Pancreas (tissue), 10 donors: Measurements from ENCODE around the gene ALS2. TPM values are rescaled to one million over a fixed set of nuclear protein-coding genes. Genes with fewer than 3 reads are reported as not detected.

ENCODE experiments used
- ATAC-seq, 4 donors: fragments of 200-7000 bp; cut with Tn5 transposase; one replicate each; pipeline versions ENCODE4 v1.8.0 to v1.9.1; 2020; ENCODE audit warnings: mild to moderate bottlenecking in 4 of 4, moderate library complexity in 4 of 4
- DNase-seq, 6 donors: peaks; one replicate each; pipeline ENCODE4 v3.0.0-alpha.2; 2020
- FAIRE-seq: peaks from 2 replicates; lab custom pipeline; 2012; peaks lifted over from hg19 to GRCh38; lab: Jason Lieb, UNC
- H3K27ac ChIP-seq, 4 donors: fragments of 200-600 bp; sonication (generic); 1 replicate in 3 of 4; 2 replicates in 1 of 4; pipeline versions ENCODE4 v1.5.0 to v1.8.0; 2020
- H3K27me3 ChIP-seq, 4 donors: fragments of 200-600 bp; one replicate each; pipeline ENCODE4 v1.8.0; 2021
- H3K36me3 ChIP-seq, 3 donors: fragments of 200-600 bp; sonication (generic) in 1 of 3; one replicate each; pipeline versions ENCODE4 v1.5.0 to v1.8.0; 2020 to 2021
- H3K4me1 ChIP-seq, 3 donors: fragments of 200-600 bp; one replicate each; pipeline ENCODE4 v1.8.0; 2021
- H3K4me3 ChIP-seq, 4 donors: fragments of 200-600 bp; sonication (generic) in 2 of 4; one replicate each; pipeline versions ENCODE4 v1.5.0 to v1.8.0; 2020 to 2021
- H3K9me3 ChIP-seq, 4 donors: fragments of 200-600 bp; one replicate each; pipeline ENCODE4 v1.8.0; 2021
- WGBS, 2 donors: extraction: QIAGEN DNeasy Blood & Tissue Kit; methylation state at CpG; one replicate each; pipeline ENCODE4 v1.1.7; 2013; 5-methylcytosine and 5-hydroxymethylcytosine counted together
- intact Hi-C, 3 donors: fragments of 100-400 bp; cut with DNase I; formaldehyde crosslinking; loops; one replicate each; pipeline versions ENCODE4 v1.11.1 to v1.14.2; 2022
- polyA plus RNA-seq, 2 donors: library from polyadenylated mRNA; stranded (reverse); fragments of 200-250 nt; gene quantifications; one replicate each; pipeline ENCODE4 v1.2.3, GENCODE V29; 2013
- total RNA-seq, 6 donors: library from RNA; stranded (reverse); fragmentation: NEBNext Ultra II Directional in 4 of 6; extraction: Animal tissue kit (Norgen Biotek cat#: 25700) in 4 of 6; gene quantifications; one replicate each; pipeline versions ENCODE4 v1.2.1 to v1.2.4, GENCODE V29; 2021 to 2023
- TF ChIP-seq, protein P1 (sequence below), 4 donors: fragments of 200-600 bp; sonication (generic) in 3 of 4; IDR thresholded peaks; one replicate each; pipeline versions ENCODE4 v1.5.0 to v1.8.0; 2021; ENCODE audit warnings: antibody characterized with exemption in 4 of 4
- donor health status: healthy with polysubstance abuse.
- donor health status: DM: no; HTN: no; CAD: no; lungs with moderate emphysema.
- donor health status: DM: no; HTN: no; CAD: no.
- donor health status: control.
- donor health status: control.
- donor health status: Bipolar disorder and iron deficiency.
- donor health status: DM: yes; HTN: yes; CAD: no.
- donor health status: DM: no; HTN: no; CAD: no.
- donor health status: DM: no; HTN: no; CAD: no.
- donor health status: DM: yes; HTN: yes; CAD: no.

The ALS2 gene
- total and polyA plus RNA-seq, 8 donors: 4.8 to 12.9 (median 6.9) TPM

DNA sequence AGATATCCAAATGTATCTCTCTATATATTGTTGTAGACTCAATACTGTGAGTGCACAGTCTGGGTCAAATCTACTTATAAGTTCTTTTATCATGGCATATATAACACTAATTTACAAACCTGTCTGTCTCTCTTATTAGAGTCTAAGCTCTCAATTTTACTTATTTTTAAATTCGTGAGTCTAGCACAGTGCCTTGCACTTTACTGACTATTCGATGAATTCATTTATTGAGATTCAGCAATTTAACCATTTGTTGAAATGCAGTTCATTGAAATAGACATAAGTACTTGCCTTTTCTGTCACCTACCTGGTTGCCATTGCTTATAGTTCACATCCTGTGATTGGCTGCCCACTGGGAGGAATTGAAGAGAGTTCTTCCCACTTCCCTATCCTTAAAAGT lies 10.3 kb upstream of the ALS2 start:
- Histone ChIP-seq H3K4me3 (no peak overlapping the region), H3K27me3 (no peaks in the 10 kb centered on the region), H3K36me3 (no peaks in the 10 kb centered on the region), H3K9me3 (no peaks in the 10 kb centered on the region), H3K27ac (no peak overlapping the region), H3K4me1 (no peaks in the 10 kb centered on the region)
- ATAC-seq (no peak), FAIRE-seq (no peak), DNase-seq (no peak)
- 57 to 64% methylated on average over 2 of the region's 2 CpGs for WGBS, 2 donors
- intact Hi-C loops: no loop called here
- TF ChIP-seq, protein P1, sequence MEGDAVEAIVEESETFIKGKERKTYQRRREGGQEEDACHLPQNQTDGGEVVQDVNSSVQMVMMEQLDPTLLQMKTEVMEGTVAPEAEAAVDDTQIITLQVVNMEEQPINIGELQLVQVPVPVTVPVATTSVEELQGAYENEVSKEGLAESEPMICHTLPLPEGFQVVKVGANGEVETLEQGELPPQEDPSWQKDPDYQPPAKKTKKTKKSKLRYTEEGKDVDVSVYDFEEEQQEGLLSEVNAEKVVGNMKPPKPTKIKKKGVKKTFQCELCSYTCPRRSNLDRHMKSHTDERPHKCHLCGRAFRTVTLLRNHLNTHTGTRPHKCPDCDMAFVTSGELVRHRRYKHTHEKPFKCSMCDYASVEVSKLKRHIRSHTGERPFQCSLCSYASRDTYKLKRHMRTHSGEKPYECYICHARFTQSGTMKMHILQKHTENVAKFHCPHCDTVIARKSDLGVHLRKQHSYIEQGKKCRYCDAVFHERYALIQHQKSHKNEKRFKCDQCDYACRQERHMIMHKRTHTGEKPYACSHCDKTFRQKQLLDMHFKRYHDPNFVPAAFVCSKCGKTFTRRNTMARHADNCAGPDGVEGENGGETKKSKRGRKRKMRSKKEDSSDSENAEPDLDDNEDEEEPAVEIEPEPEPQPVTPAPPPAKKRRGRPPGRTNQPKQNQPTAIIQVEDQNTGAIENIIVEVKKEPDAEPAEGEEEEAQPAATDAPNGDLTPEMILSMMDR (IDR thresholded peaks at IDR 0.05): no peak

- no peak overlapping the region for H3K27ac ChIP-seq
- H3K9me3 ChIP-seq: no peaks in the 10 kb centered on the region
- intact Hi-C loops: no loop called here
- ATAC-seq: no peak
- no peak overlapping the region for H3K4me3 ChIP-seq
- WGBS, 2 donors: 56 to 72% methylated on average over 3 of the region's 3 CpGs
- no peaks in the 10 kb centered on the region for H3K4me1 ChIP-seq
- TF ChIP-seq, protein P1 (IDR thresholded peaks at IDR 0.05): no peak
- no peak for DNase-seq
- H3K36me3 ChIP-seq: no peaks in the 10 kb centered on the region
- no peak for FAIRE-seq
- H3K27me3 ChIP-seq: no peaks in the 10 kb centered on the region
Measured at GRCh38 chr2:201790291-201790690, 9.6 kb upstream of the ALS2 start.

DNA sequence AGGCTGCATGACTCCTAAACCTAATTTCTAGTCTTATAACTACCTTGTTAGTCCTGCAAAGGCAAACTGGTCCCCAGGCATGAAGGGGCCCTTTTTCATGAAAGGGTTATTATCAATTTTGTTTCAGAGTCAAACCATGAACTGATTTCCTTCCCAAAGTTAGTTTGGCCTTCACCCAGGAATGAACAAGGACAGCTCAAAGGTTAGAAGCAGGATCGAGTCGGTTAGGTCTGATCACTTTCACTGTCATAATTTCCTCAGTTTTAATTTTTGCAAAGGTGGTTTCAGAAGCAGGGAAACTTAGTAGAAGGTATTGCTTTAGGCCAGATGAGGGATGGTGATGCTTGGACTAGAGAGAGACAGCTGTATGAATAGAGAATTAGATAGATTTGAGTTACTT lies 8.7 kb upstream of the ALS2 start:
- 5 to 9% methylated on average over 2 of the region's 2 CpGs for WGBS, 2 donors
- no peaks in the 10 kb centered on the region for H3K36me3 ChIP-seq
- intact Hi-C loops: no loop called here
- DNase-seq (no peak), FAIRE-seq (no peak), ATAC-seq (no peak)
- H3K4me3 ChIP-seq: no peak overlapping the region
- TF ChIP-seq, protein P1 (IDR thresholded peaks at IDR 0.05): no peak
- no peaks in the 10 kb centered on the region for H3K4me1 ChIP-seq
- no peak overlapping the region for H3K27ac ChIP-seq
- no peaks in the 10 kb centered on the region for H3K9me3 ChIP-seq
- H3K27me3 ChIP-seq: no peaks in the 10 kb centered on the region

- FAIRE-seq: no peak
- intact Hi-C loops: no loop called here
Measured at GRCh38 chr2:201788371-201788770, 7.6 kb upstream of the ALS2 start.

DNA sequence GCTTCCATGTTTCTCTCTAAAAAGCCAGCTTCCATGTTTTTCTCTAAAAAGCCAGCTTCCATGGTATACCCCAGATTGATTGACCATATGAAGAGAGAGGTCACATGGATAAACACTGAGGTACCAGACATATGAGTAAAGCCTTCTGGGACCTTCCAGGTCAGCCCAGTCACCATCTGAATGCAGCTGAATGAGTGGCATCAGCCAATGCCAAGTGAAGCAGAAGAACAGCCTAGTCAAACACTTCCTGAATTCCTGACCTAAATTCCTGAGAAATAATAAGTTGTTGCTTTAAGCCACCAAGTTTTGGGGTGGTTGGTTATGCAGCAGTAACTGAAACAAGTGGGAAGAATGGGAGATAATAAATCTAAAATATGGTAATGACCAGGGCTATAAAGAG lies 5.7 kb upstream of the ALS2 start:
- H3K4me3 ChIP-seq: no peak overlapping the region
- TF ChIP-seq, protein P1 (IDR thresholded peaks at IDR 0.05): no peak
- H3K27me3 ChIP-seq: no peaks in the 10 kb centered on the region
- no peak overlapping the region for H3K27ac ChIP-seq
- H3K9me3 ChIP-seq: no peaks in the 10 kb centered on the region
- no peaks in the 10 kb centered on the region for H3K4me1 ChIP-seq
- H3K36me3 ChIP-seq: no peaks in the 10 kb centered on the region
- intact Hi-C loops: no loop called here
- ATAC-seq (no peak), DNase-seq (no peak), FAIRE-seq (no peak)

More at GRCh38 chr2:201788371-201788770, 7.6 kb upstream of the ALS2 start:
- Histone ChIP-seq H3K9me3 (no peaks in the 10 kb centered on the region), H3K4me3 (no peak overlapping the region), H3K27me3 (no peaks in the 10 kb centered on the region), H3K4me1 (no peaks in the 10 kb centered on the region), H3K36me3 (no peaks in the 10 kb centered on the region), H3K27ac (no peak overlapping the region)
- ATAC-seq (no peak), DNase-seq (no peak)
- 71 to 79% methylated on average over 3 of the region's 3 CpGs for WGBS, 2 donors
- TF ChIP-seq, protein P1 (IDR thresholded peaks at IDR 0.05): no peak
